HCT116 (cell line): ENCODE data around the gene AKAP13. TPM values are rescaled to one million over a fixed set of nuclear protein-coding genes. Genes with fewer than 3 reads are reported as not detected.

Experiments used
- ATAC-seq: fragments of 200-7000 bp; cut with Tn5 transposase; 2 replicates; pipeline ENCODE4 v1.9.1; 2020; ENCODE audit warnings: mild to moderate bottlenecking, moderate library complexity
- BruUV-seq: library from RNA; stranded (reverse); fragments of 400-500 nt; replicated peaks from 2 replicates; lab custom pipeline; 2021; lab: Mats Ljungman, UMichigan
- CTCF ChIA-PET: fragments of 300-600 bp; sonication (Branson Sonifier 250); formaldehyde crosslinking; loops from one replicate; lab custom pipeline; 2021; ENCODE audit warnings: antibody characterized with exemption; lab: Charles Lee
- POLR2A ChIA-PET: fragments of 300-600, 350-600 bp; sonication (Branson Sonifier 250); formaldehyde crosslinking; loops from one replicate; lab custom pipeline; 2021; ENCODE audit warnings: antibody characterized with exemption; lab: Charles Lee
- RAD21 ChIA-PET, 2 experiments: fragments of 300-600 bp; sonication (Branson Sonifier 250); formaldehyde crosslinking; loops; one replicate each; lab custom pipeline; 2023; ENCODE audit warnings: low total read pairs in 2 of 2; ENCODE audit not compliant: uncharacterized antibody in 2 of 2, unreplicated experiment in 2 of 2, low non-redundant PET in 1 of 2; lab: Charles Lee
- DNase-seq: peaks from one replicate; pipeline ENCODE4 v3.0.0-alpha.2; 2010; ENCODE audit warnings: low read depth, low spot score
- H2AFZ ChIP-seq: fragments of 200-600 bp; shearing (Covaris generic), sonication (generic); 2 replicates; pipeline ENCODE4 v1.6.1; 2017; ENCODE audit warnings: low read depth, mixed run types, mixed read lengths, antibody characterized with exemption, low read length; ENCODE audit not compliant: poor library complexity, severe bottlenecking
- H3K27ac ChIP-seq: 2 replicates; pipeline ENCODE4 v1.5.1; 2012; ENCODE audit warnings: low read depth, low read length
- H3K27me3 ChIP-seq: fragments of 200-600 bp; sonication (generic); 2 replicates; pipeline ENCODE4 v1.6.1; 2016; ENCODE audit warnings: mixed run types, low read length, mixed read lengths; ENCODE audit not compliant: insufficient read depth
- H3K36me3 ChIP-seq, 2 experiments: fragments of 200-500 bp in 1 of 2; fragments of 200-600 bp in 1 of 2; sonication (Bioruptor generic) in 1 of 2; sonication (generic) in 1 of 2; 2 replicates each; pipeline versions ENCODE4 v1.5.1 to v1.6.1; 2014 to 2016; ENCODE audit warnings: low read length in 2 of 2, inconsistent platforms in 1 of 2, mixed read lengths in 1 of 2, mixed run types in 1 of 2; ENCODE audit not compliant: insufficient read depth in 2 of 2, control insufficient read depth in 1 of 2
- H3K4me1 ChIP-seq, 2 experiments: fragments of 200-600 bp in 1 of 2; sonication (generic) in 1 of 2; 2 replicates each; pipeline versions ENCODE4 v1.5.1 to v1.6.1; 2012 to 2017; ENCODE audit warnings: low read length in 2 of 2, inconsistent platforms in 1 of 2, mild to moderate bottlenecking in 1 of 2, mixed read lengths in 1 of 2, mixed run types in 1 of 2, moderate library complexity in 1 of 2; ENCODE audit not compliant: insufficient read depth in 2 of 2, control insufficient read depth in 1 of 2
- H3K4me2 ChIP-seq: fragments of 200-600 bp; sonication (generic); 2 replicates; pipeline ENCODE4 v1.6.1; 2017; ENCODE audit warnings: mixed run types, low read length, mixed read lengths
- H3K4me3 ChIP-seq, 2 experiments: fragments of 200-600 bp in 1 of 2; sonication (generic) in 1 of 2; replicated peaks in 1 of 2; 2 replicates each; pipeline ENCODE4 v1.5.1; 2011 to 2016; ENCODE audit warnings: low read length in 2 of 2, control low read depth in 1 of 2, low read depth in 1 of 2, mild to moderate bottlenecking in 1 of 2, mixed read lengths in 1 of 2, mixed run types in 1 of 2
- H3K79me2 ChIP-seq: fragments of 200-600 bp; sonication (generic); 2 replicates; pipeline ENCODE4 v1.6.1; 2017; ENCODE audit warnings: mild to moderate bottlenecking, mixed run types, low read length, moderate library complexity, mixed read lengths; ENCODE audit not compliant: insufficient read depth
- H3K9ac ChIP-seq: fragments of 200-600 bp; sonication (generic); 2 replicates; pipeline ENCODE4 v1.6.1; 2016; ENCODE audit warnings: low read length, mixed read lengths
- H3K9me2 ChIP-seq: fragments of 200-600 bp; sonication (generic), shearing (Covaris generic); 2 replicates; pipeline ENCODE4 v1.6.1; 2017; ENCODE audit warnings: mixed run types, mild to moderate bottlenecking, moderate library complexity; ENCODE audit not compliant: insufficient read depth
- H3K9me3 ChIP-seq, 2 experiments: fragments of 200-500 bp in 1 of 2; fragments of 200-600 bp in 1 of 2; sonication (Bioruptor generic) in 1 of 2; sonication (generic) in 1 of 2; 2 replicates each; pipeline ENCODE4 v1.6.1; 2014 to 2017; ENCODE audit warnings: low read length in 2 of 2, mixed read lengths in 2 of 2, inconsistent platforms in 1 of 2, low read depth in 1 of 2, mild to moderate bottlenecking in 1 of 2, mixed run types in 1 of 2, moderate library complexity in 1 of 2; ENCODE audit not compliant: control insufficient read depth in 1 of 2, insufficient read depth in 1 of 2
- H4K20me1 ChIP-seq: fragments of 200-600 bp; sonication (generic), shearing (Covaris generic); 2 replicates; pipeline ENCODE4 v1.6.1; 2017; ENCODE audit warnings: mixed run types, mild to moderate bottlenecking, moderate library complexity; ENCODE audit not compliant: insufficient read depth
- ATF3 ChIP-seq: IDR thresholded peaks from 2 replicates; pipeline ENCODE4 v1.6.1; 2012
- CBX3 ChIP-seq: IDR thresholded peaks from 2 replicates; pipeline ENCODE4 v1.6.1; 2012; ENCODE audit warnings: low read depth
- CEBPB ChIP-seq: IDR thresholded peaks from 2 replicates; pipeline ENCODE4 v1.6.1; 2012; ENCODE audit warnings: low read depth
- CTCF ChIP-seq, 3 experiments: fragments of 200-600 bp in 1 of 3; sonication (generic) in 1 of 3; IDR thresholded peaks in 2 of 3; conservative IDR thresholded peaks in 1 of 3; 2 replicates each; pipeline ENCODE4 v1.5.1; 2012 to 2017; ENCODE audit warnings: low read depth in 2 of 3, low read length in 2 of 3, antibody characterized with exemption in 1 of 3, borderline replicate concordance in 1 of 3, control low read depth in 1 of 3, mild to moderate bottlenecking in 1 of 3, mixed read lengths in 1 of 3, mixed run types in 1 of 3, moderate library complexity in 1 of 3; ENCODE audit not compliant: insufficient read depth in 1 of 3
- EGR1 ChIP-seq: IDR thresholded peaks from 2 replicates; pipeline ENCODE4 v1.6.1; 2012; ENCODE audit warnings: low read depth
- ELF1 ChIP-seq: IDR thresholded peaks from 2 replicates; pipeline ENCODE4 v1.6.1; 2012; ENCODE audit warnings: low read depth, borderline replicate concordance
- EZH2 ChIP-seq: fragments of 200-600 bp; sonication (generic); IDR thresholded peaks from 2 replicates; pipeline ENCODE4 v1.6.1; 2017; ENCODE audit warnings: antibody characterized with exemption, mixed run types
- EZH2phosphoT487 ChIP-seq: fragments of 200-600 bp; IDR thresholded peaks from 2 replicates; pipeline ENCODE4 v1.6.1; 2018; ENCODE audit warnings: antibody characterized with exemption, borderline replicate concordance
- JUND ChIP-seq: IDR thresholded peaks from 2 replicates; pipeline ENCODE4 v1.6.1; 2012
- MAX ChIP-seq: IDR thresholded peaks from 2 replicates; pipeline ENCODE4 v1.6.1; 2012
- POLR2A ChIP-seq: IDR thresholded peaks from 2 replicates; pipeline ENCODE4 v1.7.0; 2011; ENCODE audit warnings: borderline replicate concordance; ENCODE audit not compliant: insufficient read depth, insufficient read length; ENCODE audit errors: extremely low read depth
- POLR2AphosphoS5 ChIP-seq: IDR thresholded peaks from 2 replicates; pipeline ENCODE4 v1.6.1; 2011; ENCODE audit warnings: mild to moderate bottlenecking, low read depth, low read length, moderate library complexity
- RAD21 ChIP-seq: IDR thresholded peaks from 2 replicates; pipeline ENCODE4 v1.6.1; 2012; ENCODE audit warnings: low read depth, mild to moderate bottlenecking
- REST ChIP-seq: IDR thresholded peaks from 2 replicates; pipeline ENCODE4 v1.6.1; 2012; ENCODE audit warnings: low read depth
- SIN3A ChIP-seq: IDR thresholded peaks from 2 replicates; pipeline ENCODE4 v1.6.1; 2012; ENCODE audit warnings: low read depth
- SRF ChIP-seq: IDR thresholded peaks from 2 replicates; pipeline ENCODE4 v1.6.1; 2012; ENCODE audit warnings: low read depth
- TCF7L2 ChIP-seq: IDR thresholded peaks from 2 replicates; pipeline ENCODE4 v1.7.0; 2011; ENCODE audit warnings: borderline replicate concordance, inconsistent platforms; ENCODE audit not compliant: insufficient read depth, insufficient read length; ENCODE audit errors: extremely low read depth
- ZBTB33 ChIP-seq: IDR thresholded peaks from 2 replicates; pipeline ENCODE4 v1.6.1; 2011; ENCODE audit warnings: mild to moderate bottlenecking, low read length, moderate library complexity; ENCODE audit not compliant: insufficient replicate concordance; ENCODE audit errors: extremely low read depth
- ZFX ChIP-seq: fragments of 450-650 bp; IDR thresholded peaks from 2 replicates; pipeline ENCODE4 v1.6.1; 2017
- ZNF274 ChIP-seq: fragments of 200-500 bp; sonication (Bioruptor generic); IDR thresholded peaks from 2 replicates; pipeline ENCODE4 v1.6.1; 2014; ENCODE audit warnings: mild to moderate bottlenecking, low read depth, low read length, inconsistent platforms
- intact Hi-C: fragments of 100-400 bp; cut with micrococcal nuclease; formaldehyde crosslinking; loops from 2 replicates; pipeline ENCODE4 v1.10.0; 2022
- total RNA-seq: library from RNA; stranded (reverse); gene quantifications from one replicate; pipeline ENCODE4 v1.2.1, GENCODE V29; 2021; ENCODE audit not compliant: unreplicated experiment

The AKAP13 gene
- total RNA-seq, 1 experiment from 2014 or later, result 43.1 TPM

GRCh38 chr15:85556618-85556895 is 176.2 kb downstream of the AKAP13 start:
- H4K20me1 ChIP-seq, result no peaks in the 10 kb centered on the region

More at GRCh38 chr15:85556618-85556895, 176.2 kb downstream of the AKAP13 start:
- no peak overlapping the region for H3K9ac ChIP-seq
- TF ChIP-seq POLR2AphosphoS5 (no peak), JUND (no peak), SRF (no peak), RAD21 (no peak), ZFX (no peak), EGR1 (no peak), SIN3A (no peak), ZBTB33 (no peak), REST (no peak), ELF1 (no peak), ZNF274 (no peak), EZH2 (no peak), ATF3 (no peak), CEBPB (no peak), CBX3 (no peak), MAX (no peak), CTCF (IDR thresholded peaks at IDR 0.05 in 2 of 3, conservative IDR thresholded peaks at IDR 0.05 in 1 of 3; ENCODE audit: borderline replicate concordance in 1 of 3, insufficient read depth in 1 of 3, low read depth in 2 of 3, low read length in 2 of 3) (no peak), TCF7L2 (no peak), EZH2phosphoT487 (no peak), POLR2A (no peak)
- no peaks in the 10 kb centered on the region for H3K9me2 ChIP-seq
- H3K4me3 ChIP-seq, result no peak overlapping the region
- no peaks in the 10 kb centered on the region for H3K27me3 ChIP-seq
- H3K36me3 ChIP-seq, result no peaks in the 10 kb centered on the region
- no peaks in the 10 kb centered on the region for H3K9me3 ChIP-seq
- H3K4me2 ChIP-seq, result no peak overlapping the region
- ChIA-PET RAD21 (no interaction called here), CTCF (no interaction called here), POLR2A (no interaction called here)
- no peaks in the 10 kb centered on the region for H3K79me2 ChIP-seq
- no peak overlapping the region for H3K27ac ChIP-seq
- intact Hi-C loops, result no loop called here
- no peak for DNase-seq
- no peaks in the 10 kb centered on the region for H3K4me1 ChIP-seq
- ATAC-seq, result no peak
- H2AFZ ChIP-seq, result no peak overlapping the region
- BruUV-seq, result no TSS peak
